Activated CD4-positive, CD25-positive, alpha-beta regulatory T cell treated with anti-CD3 and anti-CD28 coated beads, Interleukin-2, amount 50 U/mL, for 72 hours (primary cell): ENCODE results near the gene TUBB.
"Not testable (repeated sequence)": the region's sequence is repeated elsewhere in the genome, so short reads cannot be mapped to it uniquely, and the experiment has no call there.

Source experiments
- DNase-seq: peaks from one replicate; pipeline ENCODE4 v3.0.0; 2021

Gene TUBB

GRCh38 chr6:30687659-30688431 lies 32.3 kb upstream of the TUBB start:
- no peak for DNase-seq

- no peak for DNase-seq
Measured at GRCh38 chr6:30688569-30688968, 31.6 kb upstream of the TUBB start.

GRCh38 chr6:30689022-30689865 lies 30.9 kb upstream of the TUBB start:
- DNase-seq: no peak

- no peak for DNase-seq
Measured at GRCh38 chr6:30689985-30690384, 30.2 kb upstream of the TUBB start.

- peak; percentile 79 for DNase-seq
Measured at GRCh38 chr6:30690403-30691207, 29.5 kb upstream of the TUBB start, which contains the start of gene NRM. TSS of gene NRM (minus strand) at chr6:30690984. CDS start at chr6:30690974, 10 bp downstream.

GRCh38 chr6:30691208-30691847 lies 28.8 kb upstream of the TUBB start:
- no peak for DNase-seq

- no peak for DNase-seq
Measured at GRCh38 chr6:30696432-30696831, 23.7 kb upstream of the TUBB start.

GRCh38 chr6:30700340-30700739 lies 19.8 kb upstream of the TUBB start:
- DNase-seq: no peak

- no peak for DNase-seq
Measured at GRCh38 chr6:30703011-30703410, 17.1 kb upstream of the TUBB start.

- no peak for DNase-seq
Measured at GRCh38 chr6:30703821-30704220, 16.3 kb upstream of the TUBB start.

GRCh38 chr6:30705620-30706019 lies 14.5 kb upstream of the TUBB start:
- DNase-seq: no peak

- DNase-seq: no peak
Measured at GRCh38 chr6:30707281-30707850, 12.8 kb upstream of the TUBB start.

- no peak for DNase-seq
Measured at GRCh38 chr6:30709101-30709868, 10.9 kb upstream of the TUBB start.

- no peak for DNase-seq
Measured at GRCh38 chr6:30711758-30712380, 8.3 kb upstream of the TUBB start.

GRCh38 chr6:30712441-30712945 lies 7.7 kb upstream of the TUBB start:
- DNase-seq: no peak

GRCh38 chr6:30714263-30714662 lies 5.9 kb upstream of the TUBB start:
- DNase-seq: no peak

GRCh38 chr6:30716879-30717128 lies 3.3 kb upstream of the TUBB start:
- DNase-seq: no peak

- DNase-seq: peak; percentile 96
Measured at GRCh38 chr6:30717129-30717844, 2.9 kb upstream of the TUBB start, which contains the start of gene MDC1. TSS of gene MDC1 (minus strand) at chr6:30717281. CDS start at chr6:30715175, 2,106 bp downstream.

GRCh38 chr6:30717845-30718720 lies 2.1 kb upstream of the TUBB start:
- DNase-seq: not testable (repeated sequence)
